GM18505 (cell line): Measurements from ENCODE around the gene NLN.
A peak's percentile ranks its signal among the peaks of the same experiment; 100 is the strongest.

Experiments
- ATAC-seq: cut with Tn5 transposase; IDR thresholded peaks from one replicate; pipeline ENCODE4 v1.9.1; 2021; ENCODE audit not compliant: unreplicated experiment
- POLR2A ChIP-seq: IDR thresholded peaks from 4 replicates; pipeline ENCODE4 v1.6.1; 2011; ENCODE audit warnings: borderline replicate concordance; ENCODE audit not compliant: insufficient read depth, insufficient read length; ENCODE audit errors: extremely low read depth

The NLN gene

GRCh38 chr5:65817931-65818330 lies 95.9 kb downstream of the NLN start:
- TF ChIP-seq POLR2A, result no peak
- no peak for ATAC-seq

GRCh38 chr5:65818592-65818991 lies 96.6 kb downstream of the NLN start:
- no peak for TF ChIP-seq POLR2A
- no peak for ATAC-seq

GRCh38 chr5:65819215-65819904 lies 97.4 kb downstream of the NLN start:
- ATAC-seq, result no peak
- no peak for TF ChIP-seq POLR2A

DNA sequence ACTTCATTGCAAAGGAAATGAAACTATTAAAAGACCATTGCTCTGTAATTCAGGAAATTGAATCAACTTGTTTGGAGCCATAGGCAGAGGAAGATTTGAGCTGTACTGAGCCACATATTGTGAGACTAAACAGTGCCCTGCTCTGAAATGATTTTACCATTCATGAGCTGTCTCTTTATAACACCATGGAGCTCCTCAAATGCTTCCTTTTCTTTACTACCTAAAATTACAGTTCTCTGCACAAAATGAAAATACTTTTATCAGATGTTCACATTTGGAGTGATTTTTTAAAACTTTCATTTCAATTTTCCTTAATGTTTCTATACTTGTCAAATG lies 97.9 kb downstream of the NLN start:
- no peak for TF ChIP-seq POLR2A
- ATAC-seq, result no peak

DNA sequence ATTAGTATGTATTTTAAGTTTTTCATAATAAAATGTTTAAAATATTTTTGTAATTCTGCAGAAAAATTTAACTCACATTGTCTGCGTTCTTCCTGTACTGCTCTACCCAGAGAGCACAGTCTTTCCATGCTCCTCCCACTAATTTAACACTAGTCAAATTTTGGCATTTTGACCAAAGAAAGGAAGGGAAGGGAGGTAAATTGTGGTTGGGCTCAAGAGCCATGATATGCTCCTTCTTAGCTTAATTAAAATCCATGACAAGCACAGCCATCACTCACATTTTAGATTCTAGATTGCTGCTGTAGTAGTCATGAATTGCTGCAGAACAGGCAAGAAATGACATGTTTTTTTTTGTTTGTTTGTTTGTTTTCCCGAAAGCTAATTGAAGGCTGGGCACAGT lies 98.4 kb downstream of the NLN start:
- no peak for ATAC-seq
- no peak for TF ChIP-seq POLR2A

GRCh38 chr5:65821966-65822365 lies 100.0 kb downstream of the NLN start:
- TF ChIP-seq POLR2A, result no peak
- no peak for ATAC-seq

- ATAC-seq, result no peak
- TF ChIP-seq POLR2A, result no peak
These were observed 100.7 kb downstream of the NLN start for GRCh38 chr5:65822710-65823109.

DNA sequence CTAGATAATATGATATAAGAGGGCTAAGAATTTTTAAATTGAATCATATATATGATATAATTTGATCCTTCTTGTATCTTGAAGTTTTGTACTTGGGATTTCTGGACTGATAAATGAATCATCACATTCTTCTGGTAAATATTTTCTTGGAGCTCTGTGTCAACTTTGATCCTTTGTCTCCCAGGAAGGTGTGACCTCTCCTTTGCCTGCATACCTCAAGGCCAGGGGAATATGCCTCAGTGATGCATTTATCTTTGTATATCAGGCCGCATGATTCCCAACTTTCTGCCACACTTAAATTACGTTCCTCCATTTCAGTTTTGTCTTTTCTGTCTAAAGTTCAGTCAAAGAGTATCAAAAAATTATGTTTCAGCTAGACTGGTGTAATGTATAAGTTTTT lies 101.2 kb downstream of the NLN start:
- no peak for TF ChIP-seq POLR2A
- no peak for ATAC-seq

DNA sequence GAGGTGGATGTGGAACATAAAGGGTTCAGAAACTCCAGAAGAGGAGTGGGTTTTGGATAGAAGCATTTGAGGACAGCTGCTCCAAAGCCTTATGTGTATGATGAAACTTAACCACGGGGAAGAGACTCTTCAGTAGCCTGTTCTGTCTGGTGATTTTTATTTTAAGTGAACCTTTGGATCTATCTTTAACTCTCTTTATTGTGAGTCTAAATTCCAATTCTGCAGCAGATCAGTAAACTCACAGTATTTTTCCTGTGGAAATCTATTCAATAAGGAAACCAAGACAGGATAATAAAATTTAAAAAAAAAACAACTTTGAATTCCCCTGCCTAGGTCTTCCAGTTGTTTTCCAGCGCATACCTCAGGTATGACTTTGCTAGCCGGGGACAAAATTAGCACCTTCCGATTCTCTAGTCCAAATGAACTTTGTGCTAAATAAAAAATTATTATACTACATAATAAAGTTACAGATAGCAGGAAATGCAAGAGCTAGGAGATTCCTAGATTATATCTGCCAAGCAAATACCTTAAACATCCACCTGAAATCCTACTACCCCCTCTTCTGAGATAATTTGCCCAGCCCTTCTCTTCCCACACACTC lies 101.9 kb downstream of the NLN start:
- TF ChIP-seq POLR2A, result no peak
- no peak for ATAC-seq

DNA sequence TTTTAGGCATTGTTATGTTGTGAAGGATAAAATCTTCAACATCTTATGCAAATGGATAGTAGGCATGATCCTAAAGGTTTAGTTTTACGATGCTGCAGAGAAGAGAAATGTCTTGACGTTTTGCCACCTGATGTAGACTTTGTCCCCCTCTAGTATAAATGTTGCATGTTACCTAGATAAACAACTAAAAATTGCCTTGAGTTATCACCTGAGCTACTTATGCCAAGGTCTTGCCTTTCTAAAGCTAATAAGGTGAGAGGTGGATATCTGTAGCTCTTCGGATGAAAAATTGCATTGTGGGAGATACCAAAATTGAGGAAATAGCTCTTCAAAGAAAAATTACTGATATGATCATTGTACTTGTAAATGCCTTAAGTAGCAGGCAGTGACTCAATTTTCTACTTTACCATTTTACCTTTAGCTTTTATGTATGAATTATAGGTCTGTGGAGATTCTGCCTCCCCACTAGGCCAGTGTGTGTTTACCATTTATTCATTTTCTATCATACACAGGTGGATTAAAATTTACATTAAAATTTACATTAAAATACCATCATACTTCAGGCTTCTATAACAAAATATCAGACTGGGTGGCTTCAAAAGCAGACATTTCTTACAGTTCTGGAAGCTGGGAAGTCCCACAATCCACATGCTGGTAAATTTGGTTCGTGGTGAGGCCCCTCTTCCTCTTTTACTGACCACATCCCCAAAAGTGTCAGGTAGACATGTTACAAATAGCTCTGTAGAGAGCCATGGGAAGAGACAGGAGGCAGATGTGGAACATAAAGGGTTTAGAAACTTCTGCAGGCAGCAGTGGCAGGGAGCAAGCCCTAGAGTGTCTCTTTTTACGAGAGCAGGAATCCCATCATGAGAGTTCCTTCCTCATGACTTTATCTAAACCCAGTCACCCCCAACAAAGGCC lies 103.7 kb downstream of the NLN start:
- ATAC-seq, result peak; percentile 69
- no peak for TF ChIP-seq POLR2A

DNA sequence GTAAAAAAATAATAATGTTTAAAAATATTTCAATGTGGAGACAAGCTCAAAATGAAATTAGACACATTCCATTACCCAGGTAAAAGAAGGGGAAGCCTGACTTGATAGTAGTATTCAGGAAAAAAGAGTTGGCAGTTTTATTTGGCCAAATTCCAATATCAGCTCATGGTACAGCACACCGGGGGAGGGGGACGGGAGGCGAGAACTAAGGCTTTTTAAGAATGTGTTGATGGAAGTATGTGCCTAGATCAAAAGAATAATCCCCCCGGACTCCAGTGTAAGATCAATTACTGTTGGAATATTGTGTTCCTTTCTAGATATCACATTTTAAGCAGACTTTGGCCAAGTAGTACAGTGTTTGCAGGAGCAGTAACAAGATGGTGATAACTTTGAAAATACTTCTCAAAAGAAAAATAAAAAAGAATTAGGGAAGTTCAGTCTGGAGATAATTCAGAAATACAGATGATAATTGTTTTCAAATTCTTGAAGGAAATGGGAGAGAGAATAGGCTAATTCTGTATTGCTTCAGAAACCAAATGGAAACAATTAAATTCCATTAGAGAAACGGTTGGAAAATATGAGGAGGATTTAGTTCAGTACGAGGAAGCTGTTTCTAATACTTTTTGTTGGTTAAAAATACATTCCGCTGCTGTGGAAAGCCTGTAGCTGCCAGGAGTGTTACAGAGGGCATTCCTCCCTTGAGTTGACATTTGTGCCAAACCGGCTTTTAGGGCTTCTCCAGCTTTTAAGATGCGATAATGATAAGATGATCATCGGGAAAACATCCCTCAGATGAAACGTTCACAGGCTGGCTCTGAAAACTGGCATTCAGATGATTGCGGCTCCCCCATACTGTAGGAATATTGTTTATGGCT lies 106.3 kb downstream of the NLN start:
- no peak for ATAC-seq

DNA sequence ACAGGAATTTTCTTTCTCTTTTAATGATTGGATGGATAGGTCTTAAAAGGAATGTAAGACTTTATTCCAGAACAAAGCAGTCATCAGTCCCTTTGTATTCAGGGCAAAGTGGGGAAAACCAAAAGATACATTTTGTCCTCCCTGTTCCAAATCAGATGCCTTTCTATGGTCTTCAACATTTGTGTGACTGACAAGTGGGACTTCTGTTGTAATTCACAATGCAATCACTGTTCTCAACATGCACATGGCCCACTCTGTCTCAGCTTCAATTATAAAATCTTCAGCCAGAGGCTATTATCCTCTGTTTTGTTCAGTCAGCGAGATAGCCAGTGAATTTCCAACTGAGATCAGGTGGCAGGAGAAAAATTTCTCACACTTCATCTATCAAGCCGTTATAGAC lies 108.9 kb downstream of the NLN start:
- ATAC-seq, result no peak
- TF ChIP-seq POLR2A, result no peak

More for the DNA sequence above, 106.3 kb downstream of the NLN start:
- TF ChIP-seq POLR2A, result no peak

DNA sequence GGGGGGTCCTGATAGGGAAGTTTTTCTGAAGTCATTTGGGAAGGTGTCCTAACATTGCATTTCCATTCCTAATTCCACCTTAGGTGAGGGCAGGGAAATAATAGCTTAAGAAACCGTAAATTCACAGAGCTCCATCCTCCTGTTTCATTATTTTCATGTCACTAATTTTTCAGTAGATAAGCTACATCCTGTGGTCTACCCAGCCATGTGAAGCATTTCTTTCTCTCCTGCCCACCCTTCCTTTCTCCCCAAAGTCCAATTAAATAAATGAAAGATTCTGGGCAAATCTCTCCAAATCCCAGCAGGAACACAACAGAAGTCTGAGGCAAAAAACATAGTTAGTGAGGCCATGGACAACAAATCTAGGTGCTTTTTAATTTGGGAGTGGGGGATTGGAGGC lies 109.3 kb downstream of the NLN start:
- ATAC-seq, result no peak
- no peak for TF ChIP-seq POLR2A
